Thyroid gland (tissue), 4 donors: ENCODE measurements around the gene SLC12A1.

Source experiments
- CTCF ChIP-seq, 6 experiments: fragments of 200-600 bp in 3 of 6; fragments of 450-650 bp in 3 of 6; sonication (generic) in 3 of 6; IDR thresholded peaks; one replicate each; pipeline ENCODE4 v1.5.1; 2016 to 2019; ENCODE audit warnings: antibody characterized with exemption in 6 of 6, mild to moderate bottlenecking in 2 of 6, inconsistent platforms in 1 of 6, moderate library complexity in 1 of 6
- POLR2A ChIP-seq, 2 donors: fragments of 450-650 bp; IDR thresholded peaks; one replicate each; pipeline ENCODE4 v1.6.1; 2017; ENCODE audit warnings: antibody characterized with exemption in 2 of 2, mild to moderate bottlenecking in 2 of 2, moderate library complexity in 1 of 2

- TF ChIP-seq POLR2A (IDR thresholded peaks at IDR 0.05) = no peak
- no peak for TF ChIP-seq CTCF (IDR thresholded peaks at IDR 0.05)
Observed at GRCh38 chr15:48334260-48334659, 128.2 kb downstream of the SLC12A1 start.
